GM21526 (cell line): ENCODE measurements around the gene SRGAP2B.
"Not testable (repeated sequence)": the region's sequence is repeated elsewhere in the genome, so short reads cannot be mapped to it uniquely, and the experiment has no call there.

Experiments used
- ATAC-seq: cut with Tn5 transposase; IDR thresholded peaks from one replicate; pipeline ENCODE4 v1.9.1; 2021; ENCODE audit warnings: moderate library complexity; ENCODE audit not compliant: unreplicated experiment, low FRiP score

Gene SRGAP2B

DNA sequence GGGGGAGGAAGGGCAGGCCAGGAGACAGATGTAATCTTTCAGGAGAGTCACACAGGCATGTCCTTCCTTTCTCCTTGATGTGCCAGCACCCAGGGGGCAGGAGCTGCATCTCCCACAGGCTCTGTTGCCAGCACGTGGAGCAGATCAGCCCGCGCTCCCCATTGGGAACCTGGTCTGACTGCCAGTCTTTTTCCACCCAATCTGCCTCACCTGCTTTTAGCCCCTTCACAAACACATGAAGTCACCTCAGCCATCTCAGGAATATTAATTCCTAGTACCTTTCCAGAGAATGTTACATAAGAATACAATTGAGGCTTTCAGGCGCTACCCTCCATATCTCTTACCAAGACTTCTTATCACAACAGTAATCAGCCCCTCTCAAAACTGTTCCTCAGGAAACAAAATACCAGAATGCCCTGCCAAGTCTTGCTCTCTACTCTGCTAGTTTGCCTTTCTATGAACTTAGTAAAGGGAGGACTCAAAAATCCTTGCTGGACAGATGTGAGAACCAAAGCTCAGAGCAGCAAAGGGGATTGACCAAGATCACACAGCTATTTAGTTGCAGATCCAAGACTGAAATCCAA, 94.3 kb downstream of the SRGAP2B start:
- ATAC-seq: not testable (repeated sequence)

- ATAC-seq: not testable (repeated sequence)
Observed at GRCh38 chr1:145000074-145000742, 94.9 kb downstream of the SRGAP2B start.

GRCh38 chr1:144998981-144999273, 96.2 kb downstream of the SRGAP2B start:
- ATAC-seq: not testable (repeated sequence)

GRCh38 chr1:144998134-144998980, 96.8 kb downstream of the SRGAP2B start:
- ATAC-seq: not testable (repeated sequence)

GRCh38 chr1:144995833-144996410, 99.2 kb downstream of the SRGAP2B start:
- ATAC-seq: not testable (repeated sequence)

DNA sequence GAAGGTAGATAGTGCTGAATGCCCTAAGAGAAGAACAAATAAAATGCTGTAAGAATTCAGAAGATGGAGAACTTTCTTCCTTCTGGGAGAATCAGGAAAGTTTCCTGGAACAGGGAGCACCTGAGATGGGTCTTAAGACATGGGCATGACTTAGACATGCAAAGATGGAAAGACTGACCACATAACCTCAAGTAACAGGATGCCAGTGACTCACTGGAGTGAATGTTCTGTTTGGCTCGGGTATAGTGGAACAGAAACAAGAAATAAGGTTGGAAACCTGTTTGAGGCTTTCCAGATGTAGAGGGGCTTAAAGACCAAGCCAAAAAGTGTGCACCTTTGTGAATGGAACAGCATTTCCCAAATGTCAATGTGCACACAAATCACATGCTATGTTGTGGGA, 102.2 kb downstream of the SRGAP2B start:
- not testable (repeated sequence) for ATAC-seq

GRCh38 chr1:144990611-144991010, 104.5 kb downstream of the SRGAP2B start:
- not testable (repeated sequence) for ATAC-seq

GRCh38 chr1:144987131-144987530, 108.0 kb downstream of the SRGAP2B start:
- not testable (repeated sequence) for ATAC-seq

DNA sequence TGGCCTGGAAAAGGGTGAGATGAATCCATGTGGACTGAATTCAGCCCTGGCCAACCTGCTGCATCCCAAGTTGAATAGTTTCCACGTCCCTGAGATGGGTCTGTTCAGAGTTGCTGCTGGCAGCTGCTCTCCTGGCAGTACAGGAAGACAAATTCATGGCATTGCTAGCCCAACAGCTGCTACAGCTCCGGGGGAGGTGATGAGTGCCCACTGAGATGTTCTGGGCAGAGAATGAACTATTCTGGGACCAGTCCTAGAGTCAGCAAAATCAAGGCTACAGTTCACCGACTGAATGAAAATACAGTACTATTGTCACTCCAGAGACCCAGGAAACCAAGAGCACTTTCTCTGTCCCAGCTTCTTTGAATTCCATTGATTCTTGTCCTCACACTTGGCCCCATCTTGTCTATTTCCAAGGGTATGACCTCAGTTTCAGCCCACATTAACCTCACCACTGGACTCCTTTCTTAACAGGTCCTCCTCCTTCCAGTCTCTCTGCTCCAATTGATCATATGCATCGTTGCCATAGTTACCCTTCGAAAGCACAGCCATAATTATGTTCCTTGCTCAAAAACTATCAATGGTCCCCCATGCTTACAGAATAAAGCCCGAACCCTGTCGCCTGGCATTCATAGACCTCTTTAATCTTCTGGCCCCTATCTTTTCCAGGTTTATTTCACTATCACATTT, 108.8 kb downstream of the SRGAP2B start:
- not testable (repeated sequence) for ATAC-seq

DNA sequence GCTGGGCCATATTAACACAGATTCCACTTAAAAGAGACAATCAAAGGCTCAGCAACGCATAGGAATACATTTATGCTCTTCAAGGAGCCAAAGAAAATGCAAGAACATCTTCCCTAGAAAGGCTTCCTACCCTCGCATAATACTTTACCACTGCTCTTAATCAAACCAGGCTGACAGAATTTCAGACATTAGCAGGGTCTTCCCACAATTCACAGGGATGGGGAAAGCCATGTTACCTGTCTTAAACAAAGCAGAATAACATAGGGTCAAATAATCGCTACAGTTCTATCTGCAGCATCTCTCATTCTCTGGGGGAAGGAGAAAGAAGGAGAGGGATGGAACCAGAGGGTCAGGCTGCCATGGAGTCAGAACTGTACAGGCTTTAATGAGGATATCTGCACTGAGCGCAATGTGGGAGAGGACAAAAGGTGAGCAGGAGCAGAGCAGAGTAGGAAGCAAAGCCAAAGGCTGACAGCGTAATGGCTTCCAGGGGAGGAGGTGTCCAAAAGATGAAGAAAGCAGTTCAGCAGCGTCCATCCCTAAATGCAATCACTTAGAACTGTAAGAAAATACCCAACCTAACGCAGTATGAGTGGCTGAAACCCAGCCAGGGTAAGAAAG, 109.5 kb downstream of the SRGAP2B start:
- ATAC-seq: not testable (repeated sequence)

GRCh38 chr1:144982802-144983525, 112.2 kb downstream of the SRGAP2B start:
- not testable (repeated sequence) for ATAC-seq

GRCh38 chr1:144981157-144981556, 114.0 kb downstream of the SRGAP2B start:
- not testable (repeated sequence) for ATAC-seq

DNA sequence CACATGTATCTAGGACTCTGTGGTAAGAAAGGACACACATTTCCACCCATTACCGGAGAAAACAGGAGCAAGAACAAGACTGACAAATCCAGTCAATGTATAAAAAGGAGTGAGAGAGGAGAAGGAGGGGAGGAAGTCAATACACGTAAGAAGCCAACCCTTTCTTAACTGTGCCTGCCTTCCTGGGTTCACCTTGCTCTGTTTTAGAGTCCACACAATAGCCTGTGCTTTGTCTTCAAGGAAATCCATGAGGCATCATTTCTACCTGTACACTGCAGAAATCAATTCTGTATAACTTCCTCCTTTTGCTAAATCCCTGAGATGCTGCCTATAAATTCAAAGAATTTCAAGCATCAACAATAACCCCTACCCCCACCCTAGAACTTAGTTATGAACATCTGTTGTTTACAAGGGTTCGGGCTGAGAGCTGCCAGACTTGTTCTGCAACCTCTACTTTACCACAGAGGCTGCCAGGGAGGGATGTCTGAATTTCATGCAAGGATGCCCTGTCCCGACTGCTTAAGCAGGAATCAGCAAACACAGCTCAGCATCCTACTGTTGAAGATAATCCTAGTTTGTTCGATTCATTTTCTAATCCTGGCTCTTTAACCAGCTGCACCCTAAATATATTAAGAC, 115.0 kb downstream of the SRGAP2B start:
- not testable (repeated sequence) for ATAC-seq

GRCh38 chr1:144977856-144978255, 117.3 kb downstream of the SRGAP2B start:
- ATAC-seq: not testable (repeated sequence)

DNA sequence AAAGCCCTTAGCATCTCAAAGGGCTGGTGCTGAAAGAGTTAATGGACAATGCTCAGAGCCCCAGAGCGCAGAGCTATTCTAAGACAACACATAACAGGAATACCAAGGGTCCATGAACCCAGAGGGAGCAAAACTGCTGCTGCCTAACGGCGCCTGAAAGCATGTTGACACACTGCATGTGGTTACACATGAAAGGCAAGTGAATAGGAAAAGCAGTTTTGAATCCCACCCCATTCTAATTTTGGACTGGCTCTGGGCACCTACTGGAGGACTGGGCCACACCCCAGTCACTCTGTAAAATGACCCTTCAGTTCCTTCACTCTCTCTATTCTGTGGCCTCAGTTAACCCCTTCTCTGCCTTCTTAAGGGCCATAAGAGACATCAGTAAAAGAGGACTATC, 123.2 kb downstream of the SRGAP2B start:
- ATAC-seq: not testable (repeated sequence)

DNA sequence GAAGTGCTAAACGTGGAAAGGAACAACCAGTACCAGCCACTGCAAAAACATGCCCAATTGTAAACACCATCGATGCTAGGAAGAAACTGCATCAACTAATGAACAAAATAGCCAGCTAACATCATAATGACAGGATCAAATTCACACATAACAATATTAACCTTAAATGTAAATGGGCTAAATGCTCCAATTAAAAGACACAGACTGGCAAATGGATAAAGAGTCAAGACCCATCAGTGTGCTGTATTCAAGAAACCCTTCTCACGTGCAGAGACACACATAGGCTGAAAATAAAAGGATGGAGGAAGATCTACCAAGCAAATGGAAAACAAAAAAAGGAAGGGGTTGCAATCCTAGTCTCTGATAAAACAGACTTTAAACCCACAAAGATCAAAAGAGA, 128.6 kb downstream of the SRGAP2B start:
- not testable (repeated sequence) for ATAC-seq

- ATAC-seq: not testable (repeated sequence)
Observed at GRCh38 chr1:144964765-144965164, 130.4 kb downstream of the SRGAP2B start.

GRCh38 chr1:144964186-144964585, 130.9 kb downstream of the SRGAP2B start:
- ATAC-seq: not testable (repeated sequence)

DNA sequence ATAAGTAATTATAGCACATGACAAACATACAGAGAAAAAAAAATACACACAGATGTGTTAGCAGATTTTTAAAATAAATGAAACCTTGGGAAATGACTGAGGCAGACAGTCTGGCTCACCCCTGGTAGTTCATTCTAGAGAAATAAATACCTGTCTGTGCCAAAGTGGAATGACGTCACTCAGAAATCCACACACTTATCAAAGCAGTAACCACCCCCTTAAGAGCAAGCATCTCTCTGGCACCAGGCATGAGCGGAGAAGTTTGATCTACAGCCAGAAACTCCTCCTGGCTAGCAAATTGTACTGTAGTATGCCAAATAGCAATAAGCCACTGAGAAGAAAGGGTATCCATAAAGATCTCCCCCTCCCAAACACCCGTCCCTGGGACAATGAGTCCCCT, 131.6 kb downstream of the SRGAP2B start:
- not testable (repeated sequence) for ATAC-seq
